Activated T-cell treated with anti-CD3 and anti-CD28 coated beads, Interleukin-2, amount 50 U/mL, for 48 hours (primary cell): ENCODE measurements around the gene NUDT21.
"Not testable (repeated sequence)": the region's sequence is repeated elsewhere in the genome, so short reads cannot be mapped to it uniquely, and the experiment has no call there.

Experiments
- DNase-seq, 2 experiments: peaks; one replicate each; pipeline ENCODE4 v3.0.0-alpha.2; 2020

The NUDT21 gene

GRCh38 chr16:56450986-56451752, at the start of gene NUDT21, which contains the start of gene OGFOD1:
TSS of gene NUDT21 (minus strand) at chr16:56451332. CDS start at chr16:56451202, 130 bp downstream.
TSS of gene OGFOD1 (plus strand) at chr16:56451554. CDS start at chr16:56451613, 59 bp downstream.
- DNase-seq: peak; percentile 86 to 90

DNA sequence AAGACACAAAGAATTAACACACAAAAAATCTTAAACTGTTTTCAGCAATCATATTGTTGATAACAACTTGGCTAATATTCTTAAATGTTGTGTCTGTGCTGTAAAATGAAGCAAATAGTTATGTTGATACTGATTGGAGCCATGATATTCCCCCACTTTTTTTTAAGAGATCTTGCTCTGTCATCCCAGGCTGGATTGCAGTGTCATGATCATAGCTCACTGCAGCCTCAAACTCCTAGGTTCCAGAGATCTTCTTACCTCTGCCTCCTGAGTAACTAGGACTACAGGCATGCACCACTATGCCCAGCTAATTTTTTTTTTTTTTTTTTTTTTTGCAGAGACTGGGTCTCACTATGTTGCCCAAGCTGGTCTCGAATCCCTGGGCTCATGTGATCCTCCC, 42.7 kb upstream of the NUDT21 start:
- no peak for DNase-seq

DNA sequence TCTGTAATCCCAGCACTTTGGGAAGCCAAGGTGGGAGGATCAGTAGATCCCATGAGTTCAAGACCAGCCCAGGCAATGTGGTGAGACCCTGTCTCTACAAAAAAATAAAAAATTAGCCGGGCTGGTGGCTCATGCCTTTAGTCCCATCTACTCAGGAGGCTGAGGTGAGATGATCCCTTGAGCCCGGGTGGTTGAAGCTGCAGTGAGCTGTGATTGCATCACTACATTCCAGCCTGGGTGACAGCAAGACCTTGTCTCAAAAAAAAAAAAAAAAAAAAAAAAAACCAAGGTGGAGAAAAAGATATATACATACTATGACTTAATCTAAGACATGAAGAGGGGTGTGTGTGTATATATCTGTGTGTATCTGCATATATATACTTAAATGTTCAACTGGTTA, 42.0 kb upstream of the NUDT21 start:
- no peak for DNase-seq

- no peak for DNase-seq
Observed at GRCh38 chr16:56491657-56492261, 40.6 kb upstream of the NUDT21 start.

- not testable (repeated sequence) for DNase-seq
Observed at GRCh38 chr16:56488868-56489267, 37.7 kb upstream of the NUDT21 start.

DNA sequence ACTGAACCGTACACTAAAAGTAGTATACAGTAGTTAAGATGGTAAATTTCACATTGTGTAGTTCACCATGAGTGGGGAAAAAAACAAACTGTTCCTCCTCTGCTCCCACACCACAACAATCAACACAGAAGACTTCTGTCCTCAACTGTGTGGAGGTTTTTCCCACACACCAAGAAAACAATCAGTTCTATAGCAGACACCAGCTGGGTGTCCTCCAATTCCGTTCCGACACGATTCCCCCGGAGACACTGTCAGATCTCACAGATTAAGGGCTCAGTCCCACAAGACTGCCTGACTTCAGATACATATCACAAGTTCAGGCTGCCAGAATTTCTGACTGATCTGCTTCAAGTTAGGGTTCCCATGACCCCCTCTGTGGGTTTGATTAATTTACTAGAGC, 36.9 kb upstream of the NUDT21 start:
- no peak for DNase-seq

DNA sequence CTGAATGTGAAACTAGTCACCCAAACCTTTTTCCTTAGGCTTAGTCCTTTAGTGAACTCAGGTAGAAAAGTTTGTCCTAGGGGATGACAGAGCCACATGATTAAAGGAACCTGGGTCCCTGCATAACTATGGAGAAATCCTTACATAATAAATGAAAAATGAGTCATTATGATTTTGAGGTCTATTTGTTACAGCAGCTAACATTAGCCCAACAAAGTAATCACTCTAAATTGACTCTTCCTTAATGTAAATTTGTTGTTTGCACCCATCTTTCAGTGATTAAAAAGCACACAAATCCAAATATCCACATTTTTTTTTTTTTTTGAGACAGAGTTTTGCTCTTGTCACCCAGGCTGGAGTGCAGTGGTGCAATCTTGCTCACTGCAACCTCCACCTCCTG, 32.3 kb upstream of the NUDT21 start:
- DNase-seq: no peak

GRCh38 chr16:56482683-56483236, 31.6 kb upstream of the NUDT21 start:
- no peak for DNase-seq

GRCh38 chr16:56481468-56482122, 30.5 kb upstream of the NUDT21 start:
- no peak for DNase-seq

GRCh38 chr16:56480776-56481467, 29.8 kb upstream of the NUDT21 start:
- no peak for DNase-seq

GRCh38 chr16:56479469-56479868, 28.3 kb upstream of the NUDT21 start:
- no peak for DNase-seq

GRCh38 chr16:56478281-56479049, 27.3 kb upstream of the NUDT21 start:
- no peak for DNase-seq

GRCh38 chr16:56477096-56477878, 26.2 kb upstream of the NUDT21 start:
- no peak for DNase-seq

DNA sequence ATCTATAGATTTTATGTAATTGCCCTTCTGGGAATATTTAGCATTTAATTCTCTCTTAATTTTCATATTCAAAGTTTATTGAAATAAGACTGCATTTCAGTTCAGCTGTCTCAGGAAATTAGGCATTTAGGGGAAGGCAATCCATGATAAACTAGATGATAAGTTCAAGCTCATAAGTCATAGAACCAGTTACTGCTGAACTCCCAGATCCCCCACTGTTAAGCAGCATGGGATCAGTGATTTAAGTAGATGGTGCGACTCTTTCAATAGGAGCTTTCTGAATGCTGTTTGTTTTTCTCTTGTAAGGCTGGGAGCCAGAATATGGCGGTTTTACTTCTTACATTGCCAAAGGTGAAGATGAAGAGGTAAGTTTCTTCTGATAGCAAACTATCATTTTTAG, 24.1 kb upstream of the NUDT21 start:
- no peak for DNase-seq

DNA sequence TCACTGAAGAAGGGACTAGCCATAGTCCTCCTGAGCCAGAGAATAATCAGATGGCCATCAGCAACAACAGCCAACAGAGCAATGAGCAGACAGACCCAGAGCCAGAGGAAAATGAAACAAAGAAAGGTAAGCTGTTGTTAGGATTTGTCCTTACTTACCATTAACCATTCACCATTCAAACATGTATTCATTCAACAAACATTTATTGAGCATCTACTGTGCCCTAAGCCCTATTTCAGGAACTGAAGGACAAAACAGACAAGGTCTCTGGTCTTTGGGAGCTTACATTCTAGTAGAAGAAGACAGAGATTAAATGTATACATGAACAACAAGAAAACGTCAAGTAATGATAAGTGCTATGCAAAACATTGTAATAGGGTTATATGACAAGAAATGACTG, 19.5 kb upstream of the NUDT21 start:
- DNase-seq: no peak

GRCh38 chr16:56470232-56470631, 19.1 kb upstream of the NUDT21 start:
- DNase-seq: no peak

GRCh38 chr16:56469748-56470147, 18.6 kb upstream of the NUDT21 start:
- DNase-seq: no peak

DNA sequence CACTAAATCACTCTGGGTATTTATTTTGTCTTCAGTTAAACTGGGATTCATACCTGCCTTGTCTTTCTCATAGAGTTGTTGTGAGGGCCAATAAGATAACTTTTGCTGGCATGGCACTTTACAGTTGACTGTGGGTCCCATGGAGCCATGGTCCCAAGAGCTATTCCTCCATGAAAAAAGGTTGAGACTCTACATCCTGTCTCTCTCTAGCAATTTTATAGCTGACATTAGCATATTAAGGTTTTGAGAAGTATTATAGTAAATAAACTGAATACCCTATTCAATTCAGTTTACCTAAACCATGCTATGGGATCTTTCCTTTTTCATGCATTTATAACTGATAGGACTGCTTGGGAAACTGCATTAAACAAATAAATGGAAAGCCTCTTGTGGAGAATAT, 17.7 kb upstream of the NUDT21 start:
- DNase-seq: no peak

DNA sequence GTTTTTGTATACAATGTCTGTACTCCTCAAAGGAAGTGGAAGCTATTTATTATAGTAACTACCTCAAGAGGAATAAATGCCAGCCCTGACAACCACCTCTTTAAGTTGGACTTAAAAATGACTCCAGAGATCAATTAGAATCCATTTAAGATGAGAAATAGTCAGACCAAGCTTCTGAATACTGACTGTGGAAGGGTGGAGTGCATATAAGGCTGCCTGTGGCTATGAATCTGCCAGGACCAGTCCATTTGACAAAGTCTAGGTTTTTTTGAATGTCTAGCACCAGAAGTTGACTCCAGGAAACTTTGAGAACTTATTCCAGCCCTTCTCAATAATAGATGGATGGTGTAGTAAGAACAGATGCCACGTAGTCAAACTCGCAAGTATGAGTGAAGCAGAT, 15.2 kb upstream of the NUDT21 start:
- no peak for DNase-seq

GRCh38 chr16:56463153-56463552, 12.0 kb upstream of the NUDT21 start:
- no peak for DNase-seq

GRCh38 chr16:56462064-56462796, 11.1 kb upstream of the NUDT21 start:
- DNase-seq: no peak
